Gastroesophageal sphincter (tissue), 4 donors: Measurements from ENCODE around the gene MPZL3. TPM values are rescaled to one million over a fixed set of nuclear protein-coding genes. Genes with fewer than 3 reads are reported as not detected.
A peak's percentile ranks its signal among the peaks of the same experiment; 100 is the strongest.
"Not testable (repeated sequence)": the region's sequence is repeated elsewhere in the genome, so short reads cannot be mapped to it uniquely, and the experiment has no call there.

Source experiments
- ATAC-seq: fragments of 150-250 bp; one replicate; pipeline ENCODE4 v1.9.1; 2016; ENCODE audit warnings: mild to moderate bottlenecking, moderate library complexity
- H3K27ac ChIP-seq, 4 donors: fragments of 200-600 bp; sonication (generic) in 3 of 4; 1 replicate in 3 of 4; 2 replicates in 1 of 4; pipeline ENCODE4 v1.5.1; 2016 to 2019
- H3K27me3 ChIP-seq: fragments of 200-600 bp; sonication (generic); one replicate; pipeline ENCODE4 v1.5.1; 2019
- H3K36me3 ChIP-seq, 2 donors: fragments of 200-600 bp; sonication (generic); one replicate each; pipeline ENCODE4 v1.5.1; 2019; ENCODE audit warnings: control low read depth in 1 of 2
- H3K4me1 ChIP-seq, 3 donors: fragments of 200-600 bp; sonication (generic); 1 replicate in 2 of 3; 2 replicates in 1 of 3; pipeline ENCODE4 v1.5.1; 2016 to 2019; ENCODE audit warnings: control low read depth in 2 of 3
- H3K4me3 ChIP-seq, 2 donors: fragments of 200-600 bp; sonication (generic); one replicate each; pipeline ENCODE4 v1.5.1; 2019; ENCODE audit warnings: mild to moderate bottlenecking in 1 of 2, moderate library complexity in 1 of 2
- H3K9me3 ChIP-seq, 3 donors: fragments of 200-600 bp; sonication (generic); one replicate each; pipeline ENCODE4 v1.5.1; 2017 to 2019; ENCODE audit warnings: control low read depth in 2 of 3
- EP300 ChIP-seq: sonication (generic); formaldehyde crosslinking; IDR thresholded peaks from one replicate; pipeline ENCODE4 v1.6.1; 2017; ENCODE audit warnings: antibody characterized with exemption, mild to moderate bottlenecking
- POLR2A ChIP-seq, 2 donors: fragments of 450-650 bp; IDR thresholded peaks; one replicate each; pipeline ENCODE4 v1.6.1; 2017; ENCODE audit warnings: antibody characterized with exemption in 2 of 2, mild to moderate bottlenecking in 2 of 2, moderate library complexity in 1 of 2
- POLR2AphosphoS5 ChIP-seq: sonication (generic); formaldehyde crosslinking; IDR thresholded peaks from one replicate; pipeline ENCODE4 v1.6.1; 2017; ENCODE audit warnings: antibody characterized with exemption
- WGBS, 2 donors: methylation state at CpG; one replicate each; pipeline ENCODE4 v1.1.5; 2018; ENCODE audit warnings: low coverage in 1 of 2; 5-methylcytosine and 5-hydroxymethylcytosine counted together
- small RNA-seq, 4 donors: library from RNA; depleted of rRNA; stranded (forward); fragments of <200 nt; gene quantifications; one replicate each; pipeline ENCODE3, GENCODE V24; 2016
- total RNA-seq, 4 donors: library from RNA; depleted of rRNA; stranded (reverse); fragments of >200 nt; gene quantifications; one replicate each; pipeline ENCODE4 v1.1.0, GENCODE V29; 2016
- TF ChIP-seq, protein P1 (sequence below), 4 experiments: fragments of 200-600 bp in 2 of 4; fragments of 450-650 bp in 2 of 4; sonication (generic) in 1 of 4; IDR thresholded peaks; one replicate each; pipeline ENCODE4 v1.5.1; 2017 to 2019; ENCODE audit warnings: antibody characterized with exemption in 4 of 4, mild to moderate bottlenecking in 2 of 4, moderate library complexity in 2 of 4

Gene MPZL3
- total RNA-seq, 4 donors from 2014 or later: 0.54 to 3.8 (median 0.65) TPM

DNA sequence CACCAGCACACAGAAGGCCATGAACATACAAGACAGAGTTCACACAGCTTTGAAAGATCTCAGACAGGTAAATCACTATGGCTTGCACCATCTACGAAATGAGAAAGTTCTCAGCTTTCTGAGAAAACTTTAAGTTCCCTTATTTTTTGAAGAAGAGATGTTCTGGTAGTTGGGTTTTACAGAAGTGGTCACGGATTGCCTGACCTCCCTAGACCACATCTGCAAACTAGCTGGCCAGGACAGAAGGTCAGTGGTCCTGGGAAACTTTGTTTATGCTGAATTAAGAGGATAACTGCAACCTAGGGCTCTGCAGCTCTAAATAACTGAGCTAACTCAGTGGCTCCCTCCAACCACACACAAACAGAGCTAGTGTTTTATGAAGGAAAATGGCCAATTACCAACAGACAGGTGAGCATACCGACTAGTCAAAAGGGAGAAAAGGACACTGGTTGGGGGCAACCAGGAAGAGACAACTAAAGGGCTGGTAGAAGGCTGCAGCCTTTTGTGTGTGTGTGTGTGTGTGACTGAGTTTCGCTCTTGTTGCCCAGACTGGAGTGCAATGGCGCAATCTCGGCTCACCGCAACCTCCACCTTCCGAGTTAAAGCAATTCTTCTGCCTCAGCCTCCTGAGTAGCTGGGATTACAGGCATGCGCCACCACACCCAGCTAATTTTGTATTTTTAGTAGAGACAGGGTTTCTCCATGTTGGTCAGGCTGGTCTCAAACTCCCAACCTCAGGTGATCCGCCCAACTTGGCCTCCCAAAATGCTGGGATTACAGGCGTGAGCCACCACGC is 67.2 kb downstream of the MPZL3 start:
- 84 to 94% methylated on average over 5 to 7 of the region's 12 CpGs for WGBS, 2 donors
- peaks cover 0 to 14% (median 3%) of the 10 kb centered on the region in 3 donors for H3K4me1 ChIP-seq
- peaks cover 16% of the 10 kb centered on the region for H3K27me3 ChIP-seq
- H3K27ac ChIP-seq: no peak overlapping the region
- H3K36me3 ChIP-seq: no peaks in the 10 kb centered on the region
- H3K9me3 ChIP-seq: no peaks in the 10 kb centered on the region
- TF ChIP-seq POLR2A (IDR thresholded peaks at IDR 0.05) (no peak), EP300 (no peak), POLR2AphosphoS5 (no peak)
- TF ChIP-seq, protein P1, sequence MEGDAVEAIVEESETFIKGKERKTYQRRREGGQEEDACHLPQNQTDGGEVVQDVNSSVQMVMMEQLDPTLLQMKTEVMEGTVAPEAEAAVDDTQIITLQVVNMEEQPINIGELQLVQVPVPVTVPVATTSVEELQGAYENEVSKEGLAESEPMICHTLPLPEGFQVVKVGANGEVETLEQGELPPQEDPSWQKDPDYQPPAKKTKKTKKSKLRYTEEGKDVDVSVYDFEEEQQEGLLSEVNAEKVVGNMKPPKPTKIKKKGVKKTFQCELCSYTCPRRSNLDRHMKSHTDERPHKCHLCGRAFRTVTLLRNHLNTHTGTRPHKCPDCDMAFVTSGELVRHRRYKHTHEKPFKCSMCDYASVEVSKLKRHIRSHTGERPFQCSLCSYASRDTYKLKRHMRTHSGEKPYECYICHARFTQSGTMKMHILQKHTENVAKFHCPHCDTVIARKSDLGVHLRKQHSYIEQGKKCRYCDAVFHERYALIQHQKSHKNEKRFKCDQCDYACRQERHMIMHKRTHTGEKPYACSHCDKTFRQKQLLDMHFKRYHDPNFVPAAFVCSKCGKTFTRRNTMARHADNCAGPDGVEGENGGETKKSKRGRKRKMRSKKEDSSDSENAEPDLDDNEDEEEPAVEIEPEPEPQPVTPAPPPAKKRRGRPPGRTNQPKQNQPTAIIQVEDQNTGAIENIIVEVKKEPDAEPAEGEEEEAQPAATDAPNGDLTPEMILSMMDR (IDR thresholded peaks at IDR 0.05): no peak
- no peak overlapping the region for H3K4me3 ChIP-seq
- ATAC-seq: no peak

- WGBS, 2 donors: 87 to 90% methylated on average over 1 to 5 of the region's 5 CpGs
- H3K9me3 ChIP-seq, H3K4me3 ChIP-seq, H3K36me3 ChIP-seq, H3K27ac ChIP-seq, ATAC-seq: not testable (repeated sequence)
- Histone ChIP-seq H3K27me3 (peaks cover 13% of the 10 kb centered on the region), H3K4me1 (peaks cover 0 to 19% (median 4%) of the 10 kb centered on the region in 3 donors)
Measured at GRCh38 chr11:118183691-118184090, 68.5 kb downstream of the MPZL3 start.

DNA sequence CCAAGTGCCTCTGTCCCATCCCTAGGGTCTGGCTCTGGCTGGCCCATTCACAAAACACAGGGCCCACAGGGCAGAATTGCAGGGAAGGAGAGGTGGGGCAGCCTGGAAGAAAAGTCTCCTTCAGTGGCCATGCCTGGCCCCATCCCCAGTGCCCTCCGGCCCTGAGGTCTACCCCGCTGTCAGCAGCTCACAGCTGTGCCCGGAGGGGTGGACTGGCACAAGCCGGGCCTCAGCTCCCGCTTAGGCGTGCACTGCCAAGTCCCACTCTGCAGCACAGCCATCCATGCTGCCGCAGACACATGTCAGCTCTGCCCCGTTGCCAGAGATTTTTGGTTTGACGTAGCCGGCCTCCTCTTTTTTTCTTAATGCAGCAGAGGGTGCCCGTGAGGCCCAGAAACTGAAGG is 71.9 kb downstream of the MPZL3 start:
- peak overlapping the region in 2 of 4 donors; percentile 53 to 56 for H3K27ac ChIP-seq
- no peaks in the 10 kb centered on the region for H3K27me3 ChIP-seq
- peak; percentile 82 for ATAC-seq
- peaks cover 0 to 36% (median 8%) of the 10 kb centered on the region in 3 donors for H3K4me1 ChIP-seq
- H3K4me3 ChIP-seq: peak overlapping the region in 1 of 2 donors; percentile 29
- TF ChIP-seq, protein P1 (IDR thresholded peaks at IDR 0.05): no peak
- TF ChIP-seq POLR2A (IDR thresholded peaks at IDR 0.05) (no peak), POLR2AphosphoS5 (no peak), EP300 (no peak)
- no peaks in the 10 kb centered on the region for H3K36me3 ChIP-seq
- H3K9me3 ChIP-seq: no peaks in the 10 kb centered on the region
- WGBS, 2 donors: 0 to 1% methylated on average over 2 to 11 of the region's 11 CpGs

- Histone ChIP-seq H3K9me3 (no peaks in the 10 kb centered on the region), H3K4me3 (peak overlapping the region in 1 of 2 donors; percentile 45), H3K27me3 (no peaks in the 10 kb centered on the region), H3K4me1 (peaks cover 0 to 47% (median 11%) of the 10 kb centered on the region in 3 donors), H3K36me3 (no peaks in the 10 kb centered on the region), H3K27ac (no peak overlapping the region)
- ATAC-seq: no peak
- WGBS, 2 donors: 82 to 86% methylated on average over 3 to 4 of the region's 4 CpGs
- TF ChIP-seq POLR2AphosphoS5: no peak
- TF ChIP-seq POLR2A (IDR thresholded peaks at IDR 0.05): no peak
- TF ChIP-seq, protein P1 (IDR thresholded peaks at IDR 0.05): no peak
- TF ChIP-seq EP300: no peak
Measured at GRCh38 chr11:118176778-118177134, 75.4 kb downstream of the MPZL3 start.

Small RNA genes within 50 kb of the gene (small RNA-seq; reads per million reads assigned to genes)
- gene HSPE1P18: 0 reads per million in 4 donors

Other genes starting within 250 kb of the MPZL3 start
- gene TMPRSS4, start 175.3 kb downstream of the MPZL3 start, total RNA-seq: 10 to 100 TPM in 1 of 4 donors, under 1 TPM in 2, not detected in 1; 0.23 to 11.1 (median 0.78) TPM
- gene SMIM35, start 165.4 kb downstream of the MPZL3 start, total RNA-seq: under 1 TPM in 1 of 4 donors, not detected in 3; 0.13 TPM
- gene SCN4B, start 99.5 kb downstream of the MPZL3 start, total RNA-seq: 1 to 10 TPM; 2.7 to 5.8 (median 3.8) TPM
- gene SCN2B, start 75.7 kb downstream of the MPZL3 start, total RNA-seq: 1 to 10 TPM in 1 of 4 donors, under 1 TPM in 3; 0.25 to 1.0 (median 0.49) TPM
- gene JAML, start 27.4 kb downstream of the MPZL3 start, total RNA-seq: 1 to 10 TPM in 3 of 4 donors, under 1 TPM in 1; 0.58 to 5.7 (median 2.4) TPM
- 10 to 100 TPM in 3 of 4 donors, 1 to 10 TPM in 1; 8.7 to 57.0 (median 12.1) TPM for gene MPZL2, start 11.9 kb upstream of the MPZL3 start, total RNA-seq
- gene CD3E, start 52.4 kb upstream of the MPZL3 start, total RNA-seq: 1 to 10 TPM in 1 of 4 donors, under 1 TPM in 2, not detected in 1; 0.77 to 2.8 (median 0.78) TPM
- gene CD3D, start 90.3 kb upstream of the MPZL3 start, total RNA-seq: 1 to 10 TPM in 3 of 4 donors, not detected in 1; 1.5 to 1.8 (median 1.7) TPM
- gene CD3G, start 92.0 kb upstream of the MPZL3 start, total RNA-seq: 1 to 10 TPM in 1 of 4 donors, under 1 TPM in 2, not detected in 1; 0.10 to 1.3 (median 0.46) TPM
- gene UBE4A, start 107.2 kb upstream of the MPZL3 start, total RNA-seq: 10 to 100 TPM; 37.3 to 44.6 (median 42.8) TPM
- gene ATP5MG, start 149.2 kb upstream of the MPZL3 start, total RNA-seq: 10 to 100 TPM; 59.8 to 79.4 (median 70.2) TPM
- gene KMT2A, start 184.1 kb upstream of the MPZL3 start, total RNA-seq: 100 to 1,000 TPM in 1 of 4 donors, 10 to 100 TPM in 3; 42.3 to 116 (median 74.8) TPM